ENCODE measurements around the gene ATF7.

GRCh38 chr12:53501615-53502181 lies 124.5 kb downstream of the ATF7 start:
- TF ChIP-seq CTCF (IDR thresholded peaks at IDR 0.05; ENCODE audit: low read depth, low read length) (no peak), EZH2phosphoT487 (IDR thresholded peaks at IDR 0.05; ENCODE audit: low read depth) (no peak)

Data from OCI-LY3 (cell line).